Measurements from ENCODE around the gene RFC1.

GRCh38 chr4:39394706-39395105 lies 28.5 kb upstream of the RFC1 start:
- no peak for TF ChIP-seq CTCF (IDR thresholded peaks at IDR 0.05 in 8 of 11, conservative IDR thresholded peaks at IDR 0.05 in 3 of 11)
- no peak for TF ChIP-seq POLR2AphosphoS5 (IDR thresholded peaks at IDR 0.05)
- no peak for TF ChIP-seq POLR2A (IDR thresholded peaks at IDR 0.05)

All from spleen (tissue), 7 donors.